SK-N-MC (cell line): ENCODE measurements around the gene PSMA3.

Experiments
- EZH2 ChIP-seq: fragments of 200-600 bp; sonication (generic); IDR thresholded peaks from one replicate; pipeline ENCODE4 v1.6.1; 2017; ENCODE audit warnings: antibody characterized with exemption
- POLR2AphosphoS5 ChIP-seq: IDR thresholded peaks from 2 replicates; pipeline ENCODE4 v1.6.1; 2012; ENCODE audit warnings: mild to moderate bottlenecking, low read depth, low read length, borderline replicate concordance

- TF ChIP-seq POLR2AphosphoS5 = no peak
- TF ChIP-seq EZH2 = no peak
Observed at GRCh38 chr14:58301416-58301815, 56.8 kb downstream of the PSMA3 start.
